Lung (tissue), 12 donors: ENCODE data around the gene MACROH2A1. TPM values are rescaled to one million over a fixed set of nuclear protein-coding genes. Genes with fewer than 3 reads are reported as not detected.

Source experiments
- ATAC-seq: fragments of 200-7000 bp; cut with Tn5 transposase; one replicate; pipeline ENCODE4 v1.9.1; 2020; ENCODE audit warnings: moderate number of reproducible peaks; ENCODE audit not compliant: insufficient read depth, low FRiP score
- DNase-seq, 3 donors: peaks; one replicate each; pipeline ENCODE4 v3.0.0-alpha.2; 2013 to 2017
- H3K27ac ChIP-seq, 2 donors: one replicate each; pipeline ENCODE4 v1.5.1; 2013; ENCODE audit warnings: mild to moderate bottlenecking in 2 of 2, moderate library complexity in 2 of 2, control low read depth in 1 of 2, inconsistent platforms in 1 of 2, low read depth in 1 of 2, low read length in 1 of 2
- H3K27me3 ChIP-seq, 3 donors: one replicate each; pipeline ENCODE4 v1.5.1; 2013; ENCODE audit warnings: low read length in 2 of 3; ENCODE audit not compliant: control insufficient read depth in 3 of 3, insufficient read depth in 3 of 3
- H3K36me3 ChIP-seq, 4 donors: one replicate each; pipeline ENCODE4 v1.5.1; 2013; ENCODE audit warnings: low read length in 4 of 4, mild to moderate bottlenecking in 1 of 4, moderate library complexity in 1 of 4; ENCODE audit not compliant: control insufficient read depth in 4 of 4, insufficient read depth in 4 of 4
- H3K4me1 ChIP-seq, 5 donors: one replicate each; pipeline ENCODE4 v1.5.1; 2013; ENCODE audit warnings: low read length in 5 of 5, mild to moderate bottlenecking in 2 of 5, moderate library complexity in 1 of 5; ENCODE audit not compliant: control insufficient read depth in 5 of 5, insufficient read depth in 5 of 5
- H3K4me3 ChIP-seq: one replicate; pipeline ENCODE4 v1.5.1; 2013; ENCODE audit warnings: mild to moderate bottlenecking, control low read depth, moderate library complexity
- H3K9ac ChIP-seq, 2 donors: one replicate each; pipeline ENCODE4 v1.5.1; 2013; ENCODE audit warnings: low read length in 2 of 2, control low read depth in 1 of 2; ENCODE audit not compliant: insufficient read depth in 1 of 2
- H3K9me3 ChIP-seq, 4 donors: one replicate each; pipeline ENCODE4 v1.5.1; 2013; ENCODE audit warnings: low read length in 3 of 4, mild to moderate bottlenecking in 1 of 4, moderate library complexity in 1 of 4; ENCODE audit not compliant: control insufficient read depth in 4 of 4, insufficient read depth in 3 of 4
- CTCF ChIP-seq: IDR thresholded peaks from 2 replicates; pipeline ENCODE4 v1.5.1; 2012; ENCODE audit warnings: mild to moderate bottlenecking; ENCODE audit errors: control extremely low read depth, extremely low read depth
- WGBS, 2 donors: extraction: QIAGEN DNeasy Blood & Tissue Kit; methylation state at CpG; one replicate each; pipeline ENCODE4 v1.1.7; 2013; 5-methylcytosine and 5-hydroxymethylcytosine counted together
- polyA plus RNA-seq, 2 donors: library from polyadenylated mRNA; stranded (reverse); fragments of 200-250 nt; gene quantifications; one replicate each; pipeline ENCODE4 v1.2.1, GENCODE V29; 2013
- total RNA-seq, 2 donors: library from RNA; depleted of rRNA in 1 of 2; stranded (reverse); fragments of >200 nt in 1 of 2; gene quantifications; one replicate each; pipeline ENCODE4 v1.2.1, GENCODE V29; 2014 to 2021
- donor health status: control.
- donor health status: control.
- donor health status: Bipolar disorder and iron deficiency.
- donor health status: healthy.
- donor health status: DM: yes; HTN: yes; CAD: no.

The MACROH2A1 gene
- total and polyA plus RNA-seq, 4 donors = 149 to 334 (median 248) TPM

GRCh38 chr5:135327429-135328127, 71.5 kb downstream of the MACROH2A1 start:
- DNase-seq (no peak), ATAC-seq (no peak)
- WGBS, 2 donors = 92 to 94% methylated on average over 12 of the region's 12 CpGs
- Histone ChIP-seq H3K36me3 (peaks cover 0 to 14% (median 2%) of the 10 kb centered on the region in 4 donors), H3K4me1 (peaks cover 0 to 3% (median 0%) of the 10 kb centered on the region in 5 donors), H3K9ac (no peak overlapping the region), H3K4me3 (no peak overlapping the region), H3K27me3 (no peaks in the 10 kb centered on the region), H3K9me3 (no peaks in the 10 kb centered on the region), H3K27ac (no peak overlapping the region)
- TF ChIP-seq CTCF = no peak

GRCh38 chr5:135326296-135327254, 72.5 kb downstream of the MACROH2A1 start:
- Histone ChIP-seq H3K4me3 (no peak overlapping the region), H3K9me3 (no peaks in the 10 kb centered on the region), H3K27me3 (no peaks in the 10 kb centered on the region), H3K27ac (no peak overlapping the region), H3K9ac (no peak overlapping the region), H3K36me3 (peaks cover 0 to 10% (median under 1%) of the 10 kb centered on the region in 4 donors), H3K4me1 (peaks cover 0 to 3% (median 0%) of the 10 kb centered on the region in 5 donors)
- ATAC-seq (no peak), DNase-seq (no peak)
- no peak for TF ChIP-seq CTCF
- WGBS, 2 donors = 87 to 95% methylated on average over 48 of the region's 48 CpGs

- Histone ChIP-seq H3K27ac (no peak overlapping the region), H3K27me3 (no peaks in the 10 kb centered on the region), H3K9ac (no peak overlapping the region), H3K4me3 (no peak overlapping the region), H3K36me3 (peaks cover 0 to 1% (median 0%) of the 10 kb centered on the region in 4 donors), H3K4me1 (peaks cover 0 to under 1% (median 0%) of the 10 kb centered on the region in 5 donors), H3K9me3 (peaks cover 0 to 2% (median 0%) of the 10 kb centered on the region in 4 donors)
- ATAC-seq (no peak), DNase-seq (no peak)
- TF ChIP-seq CTCF = no peak
- 86 to 94% methylated on average over 17 of the region's 17 CpGs for WGBS, 2 donors
Observed at GRCh38 chr5:135324897-135325650, 74.0 kb downstream of the MACROH2A1 start.
